Keratinocyte (primary cell): ENCODE results near the gene RNF225. TPM values are rescaled to one million over a fixed set of nuclear protein-coding genes. Genes with fewer than 3 reads are reported as not detected.

ENCODE experiments used
- DNase-seq: peaks from one replicate; pipeline ENCODE4 v3.0.0-alpha.2; 2011; ENCODE audit warnings: low read depth, missing footprints, low spot score
- FAIRE-seq: peaks from 2 replicates; lab custom pipeline; 2011; peaks lifted over from hg19 to GRCh38; lab: Jason Lieb, UNC
- H2AFZ ChIP-seq: 2 replicates; pipeline ENCODE4 v1.6.0; 2012; ENCODE audit warnings: low read length, control low read depth, inconsistent platforms; ENCODE audit not compliant: control insufficient read depth
- H3K27ac ChIP-seq: 2 replicates; pipeline ENCODE4 v1.5.1; 2011; ENCODE audit warnings: low read length; ENCODE audit not compliant: control insufficient read depth, insufficient read depth
- H3K27me3 ChIP-seq: 3 replicates; pipeline ENCODE4 v1.6.0; 2011; ENCODE audit warnings: low read length; ENCODE audit not compliant: control insufficient read depth, insufficient read depth; ENCODE audit errors: extremely low read depth
- H3K36me3 ChIP-seq, 2 experiments: 2 replicates in 1 of 2; 3 replicates in 1 of 2; pipeline ENCODE4 v1.5.1; 2011; ENCODE audit warnings: low read length in 2 of 2, mild to moderate bottlenecking in 1 of 2; ENCODE audit not compliant: control insufficient read depth in 2 of 2, insufficient read depth in 2 of 2; ENCODE audit errors: extremely low read depth in 1 of 2
- H3K4me1 ChIP-seq: 3 replicates; pipeline ENCODE4 v1.5.1; 2011; ENCODE audit warnings: low read length; ENCODE audit not compliant: control insufficient read depth, insufficient read depth; ENCODE audit errors: extremely low read depth
- H3K4me2 ChIP-seq: 3 replicates; pipeline ENCODE4 v1.6.0; 2011; ENCODE audit warnings: low read depth, low read length; ENCODE audit not compliant: control insufficient read depth, insufficient read depth; ENCODE audit errors: extremely low read depth
- H3K4me3 ChIP-seq, 3 experiments: fragments of 200-600 bp in 1 of 3; sonication (generic) in 1 of 3; 2 replicates in 2 of 3; 3 replicates in 1 of 3; pipeline ENCODE4 v1.5.1; 2011 to 2016; ENCODE audit warnings: low read length in 3 of 3, mild to moderate bottlenecking in 3 of 3, control low read depth in 2 of 3, inconsistent platforms in 1 of 3, low read depth in 1 of 3, mixed read lengths in 1 of 3, mixed run types in 1 of 3, moderate library complexity in 1 of 3; ENCODE audit not compliant: control insufficient read depth in 2 of 3, insufficient read depth in 2 of 3; ENCODE audit errors: extremely low read depth in 1 of 3
- H3K79me2 ChIP-seq: 2 replicates; pipeline ENCODE4 v1.6.0; 2012; ENCODE audit warnings: low read length; ENCODE audit not compliant: control insufficient read depth, insufficient read depth
- H3K9ac ChIP-seq: 3 replicates; pipeline ENCODE4 v1.6.0; 2011; ENCODE audit warnings: low read length; ENCODE audit not compliant: control insufficient read depth, insufficient read depth; ENCODE audit errors: extremely low read depth
- H3K9me1 ChIP-seq: 3 replicates; pipeline ENCODE4 v1.6.0; 2011; ENCODE audit warnings: low read length; ENCODE audit not compliant: control insufficient read depth, insufficient read depth; ENCODE audit errors: extremely low read depth
- H3K9me3 ChIP-seq: 2 replicates; pipeline ENCODE4 v1.5.1; 2012; ENCODE audit warnings: low read depth, low read length; ENCODE audit not compliant: control insufficient read depth
- H4K20me1 ChIP-seq: 3 replicates; pipeline ENCODE4 v1.6.0; 2011; ENCODE audit warnings: low read length; ENCODE audit not compliant: control insufficient read depth, insufficient read depth; ENCODE audit errors: extremely low read depth
- EZH2 ChIP-seq: IDR thresholded peaks from one replicate; pipeline ENCODE4 v1.6.1; 2012; ENCODE audit warnings: inconsistent platforms, mild to moderate bottlenecking, low read length, moderate library complexity
- dilution Hi-C: fragments of 300-500 bp; cut with MboI; formaldehyde crosslinking; loops from one replicate; pipeline ENCODE4 v1.7.0; 2020; ENCODE audit warnings: low sequenced_read_pairs; ENCODE audit not compliant: extremely low pct_ligation_motif_present
- polyA plus RNA-seq, 5 experiments: library from polyadenylated mRNA; depleted of rRNA in 3 of 5; stranded (reverse) in 3 of 5; stranded (forward) in 1 of 5; unstranded in 1 of 5; fragments of >200 nt; gene quantifications; 1 replicate in 1 of 5; 2 replicates in 3 of 5; 3 replicates in 1 of 5; pipeline versions ENCODE4 v1.2.1 to v1.2.3, GENCODE V29; 2011 to 2012; ENCODE audit warnings: missing spikeins in 2 of 5, low read depth in 1 of 5, low replicate concordance in 1 of 5
- TF ChIP-seq, protein P1 (sequence below), 3 experiments: IDR thresholded peaks in 1 of 3; conservative IDR thresholded peaks in 1 of 3; optimal IDR thresholded peaks in 1 of 3; 2 replicates in 2 of 3; 3 replicates in 1 of 3; pipeline versions ENCODE3 to v1.5.1; 2011; ENCODE audit warnings: low read length in 3 of 3, mild to moderate bottlenecking in 3 of 3, moderate library complexity in 2 of 3, control low read depth in 1 of 3, inconsistent platforms in 1 of 3; ENCODE audit not compliant: insufficient read depth in 2 of 3; ENCODE audit errors: extremely low read depth in 1 of 3

Gene RNF225
- polyA plus RNA-seq, 1 donor (not counting 4 experiments of a cell fraction or from before 2014, with no cell fraction given): not detected

DNA sequence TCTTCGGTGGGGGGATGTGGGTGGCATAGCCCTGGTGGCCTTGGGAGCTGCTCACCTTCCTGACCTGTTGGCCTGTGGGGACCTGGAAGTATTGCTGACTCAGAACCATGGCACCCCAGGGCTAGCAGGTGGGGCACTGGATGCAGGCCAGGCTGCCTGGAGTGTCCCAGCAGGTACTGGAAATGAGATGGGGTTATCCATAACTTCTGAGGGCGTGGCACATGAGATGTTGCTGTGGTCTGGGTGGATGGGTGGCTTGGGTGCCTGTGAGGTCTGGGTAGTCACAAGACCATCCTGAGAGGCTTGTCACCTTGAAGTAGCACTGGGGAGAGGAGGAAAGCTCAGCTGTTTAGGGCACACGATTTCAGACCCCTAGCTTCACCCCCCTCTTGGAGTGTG lies 636 bp upstream of the RNF225 start:
- peaks cover 35% of the 10 kb centered on the region for H3K4me1 ChIP-seq
- H3K36me3 ChIP-seq: peaks cover 22 to 30% of the 10 kb centered on the region in 2 experiments
- no peak overlapping the region for H3K4me3 ChIP-seq
- no peaks in the 10 kb centered on the region for H3K9me3 ChIP-seq
- no peak for FAIRE-seq
- peaks cover 33% of the 10 kb centered on the region for H3K79me2 ChIP-seq
- H3K4me2 ChIP-seq: no peak overlapping the region
- peak overlapping the region; percentile 25 for H3K27ac ChIP-seq
- H3K9me1 ChIP-seq: peaks cover 5% of the 10 kb centered on the region
- no peak for DNase-seq
- H3K9ac ChIP-seq: no peak overlapping the region
- TF ChIP-seq EZH2: no peak
- TF ChIP-seq, protein P1, sequence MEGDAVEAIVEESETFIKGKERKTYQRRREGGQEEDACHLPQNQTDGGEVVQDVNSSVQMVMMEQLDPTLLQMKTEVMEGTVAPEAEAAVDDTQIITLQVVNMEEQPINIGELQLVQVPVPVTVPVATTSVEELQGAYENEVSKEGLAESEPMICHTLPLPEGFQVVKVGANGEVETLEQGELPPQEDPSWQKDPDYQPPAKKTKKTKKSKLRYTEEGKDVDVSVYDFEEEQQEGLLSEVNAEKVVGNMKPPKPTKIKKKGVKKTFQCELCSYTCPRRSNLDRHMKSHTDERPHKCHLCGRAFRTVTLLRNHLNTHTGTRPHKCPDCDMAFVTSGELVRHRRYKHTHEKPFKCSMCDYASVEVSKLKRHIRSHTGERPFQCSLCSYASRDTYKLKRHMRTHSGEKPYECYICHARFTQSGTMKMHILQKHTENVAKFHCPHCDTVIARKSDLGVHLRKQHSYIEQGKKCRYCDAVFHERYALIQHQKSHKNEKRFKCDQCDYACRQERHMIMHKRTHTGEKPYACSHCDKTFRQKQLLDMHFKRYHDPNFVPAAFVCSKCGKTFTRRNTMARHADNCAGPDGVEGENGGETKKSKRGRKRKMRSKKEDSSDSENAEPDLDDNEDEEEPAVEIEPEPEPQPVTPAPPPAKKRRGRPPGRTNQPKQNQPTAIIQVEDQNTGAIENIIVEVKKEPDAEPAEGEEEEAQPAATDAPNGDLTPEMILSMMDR (optimal IDR thresholded peaks at IDR 0.05 in 1 of 3, IDR thresholded peaks at IDR 0.05 in 1 of 3, conservative IDR thresholded peaks at IDR 0.05 in 1 of 3; ENCODE audit: extremely low read depth in 1 of 3, insufficient read depth in 2 of 3, low read length in 3 of 3): no peak
- no peaks in the 10 kb centered on the region for H3K27me3 ChIP-seq
- no peak overlapping the region for H2AFZ ChIP-seq
- dilution Hi-C loops: no loop called here
- H4K20me1 ChIP-seq: peaks cover 40% of the 10 kb centered on the region

DNA sequence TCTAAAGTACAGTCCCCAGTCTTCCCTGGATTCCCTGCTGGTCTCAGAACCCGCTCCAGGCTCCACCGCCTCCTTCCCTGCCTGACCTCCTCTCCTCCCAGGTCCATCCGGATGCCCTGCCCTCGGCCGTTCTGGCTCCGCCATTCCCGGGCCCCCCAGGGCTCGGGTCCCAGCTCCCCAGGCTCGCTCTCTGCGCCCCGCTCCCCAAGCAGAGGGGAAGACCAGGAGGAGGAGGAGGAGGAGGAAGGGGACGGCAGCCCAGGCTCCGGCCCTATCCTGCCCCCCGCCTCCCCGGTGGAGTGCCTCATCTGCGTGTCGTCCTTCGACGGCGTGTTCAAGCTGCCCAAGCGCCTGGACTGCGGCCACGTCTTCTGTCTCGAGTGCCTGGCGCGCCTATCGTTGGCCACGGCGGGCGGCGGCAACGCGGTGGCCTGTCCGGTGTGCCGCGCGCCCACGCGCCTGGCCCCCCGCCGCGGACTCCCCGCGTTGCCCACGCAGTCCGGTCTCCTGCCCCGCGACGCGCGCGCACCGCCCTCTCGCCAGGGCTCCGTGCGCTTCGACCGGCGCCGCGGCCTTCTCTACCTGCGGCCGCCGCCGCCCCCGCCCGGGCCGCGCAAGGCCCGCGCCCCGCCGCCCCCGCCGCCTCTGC lies 647 bp downstream of the RNF225 start:
- DNase-seq: no peak
- peaks cover 18 to 22% of the 10 kb centered on the region in 2 experiments for H3K36me3 ChIP-seq
- H3K79me2 ChIP-seq: peaks cover 21% of the 10 kb centered on the region
- H2AFZ ChIP-seq: no peak overlapping the region
- peaks cover 38% of the 10 kb centered on the region for H3K4me1 ChIP-seq
- H4K20me1 ChIP-seq: peaks cover 34% of the 10 kb centered on the region
- no peaks in the 10 kb centered on the region for H3K27me3 ChIP-seq
- dilution Hi-C loops: no loop called here
- no peak overlapping the region for H3K9ac ChIP-seq
- no peaks in the 10 kb centered on the region for H3K9me3 ChIP-seq
- TF ChIP-seq, protein P1 (optimal IDR thresholded peaks at IDR 0.05 in 1 of 3, IDR thresholded peaks at IDR 0.05 in 1 of 3, conservative IDR thresholded peaks at IDR 0.05 in 1 of 3; ENCODE audit: extremely low read depth in 1 of 3, insufficient read depth in 2 of 3, low read length in 3 of 3): no peak
- no peak for TF ChIP-seq EZH2
- H3K27ac ChIP-seq: no peak overlapping the region
- peaks cover 5% of the 10 kb centered on the region for H3K9me1 ChIP-seq
- peak overlapping the region in 1 of 3 experiments; percentile 12 for H3K4me3 ChIP-seq
- FAIRE-seq: no peak
- H3K4me2 ChIP-seq: peak overlapping the region; percentile 29
